HCT116 (cell line): ENCODE results near the gene MYRF.

ENCODE experiments used
- JUND ChIP-seq: IDR thresholded peaks from 2 replicates; pipeline ENCODE4 v1.6.1; 2012
- POLR2A ChIP-seq: IDR thresholded peaks from 2 replicates; pipeline ENCODE4 v1.7.0; 2011; ENCODE audit warnings: borderline replicate concordance; ENCODE audit not compliant: insufficient read depth, insufficient read length; ENCODE audit errors: extremely low read depth
- TF ChIP-seq, protein P1 (sequence below), 3 experiments: fragments of 200-600 bp in 1 of 3; sonication (generic) in 1 of 3; IDR thresholded peaks in 2 of 3; conservative IDR thresholded peaks in 1 of 3; 2 replicates each; pipeline ENCODE4 v1.5.1; 2012 to 2017; ENCODE audit warnings: low read depth in 2 of 3, low read length in 2 of 3, antibody characterized with exemption in 1 of 3, borderline replicate concordance in 1 of 3, control low read depth in 1 of 3, mild to moderate bottlenecking in 1 of 3, mixed read lengths in 1 of 3, mixed run types in 1 of 3, moderate library complexity in 1 of 3; ENCODE audit not compliant: insufficient read depth in 1 of 3

DNA sequence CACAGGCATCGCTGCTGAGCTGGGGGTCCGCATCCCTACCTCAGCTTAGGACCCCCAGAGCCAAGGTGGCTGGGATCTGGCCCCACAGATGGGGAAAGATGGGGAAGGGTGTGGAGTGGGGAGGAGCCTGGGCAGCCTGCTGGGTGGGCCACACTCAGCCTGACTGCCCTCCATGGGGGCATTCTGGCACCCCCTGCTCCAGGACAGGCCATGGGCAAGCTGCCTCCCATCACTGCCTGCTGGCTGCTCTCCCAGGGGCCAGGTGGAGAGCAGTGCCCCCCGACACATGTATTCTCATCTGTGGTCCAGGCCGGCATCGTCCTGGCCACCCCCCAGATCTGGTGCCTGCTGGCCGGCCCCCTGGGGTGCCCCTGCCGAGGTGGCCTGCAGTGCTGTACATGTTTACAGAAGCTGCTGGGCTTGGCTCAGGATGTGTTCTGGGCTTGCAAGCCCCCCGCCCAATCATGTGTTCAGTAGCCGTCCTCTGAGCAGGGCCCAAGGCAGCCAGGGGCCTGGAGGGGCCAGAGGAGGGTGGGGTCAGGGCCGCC, 7.8 kb upstream of the MYRF start:
- no peak for TF ChIP-seq POLR2A
- no peak for TF ChIP-seq JUND
- TF ChIP-seq, protein P1, sequence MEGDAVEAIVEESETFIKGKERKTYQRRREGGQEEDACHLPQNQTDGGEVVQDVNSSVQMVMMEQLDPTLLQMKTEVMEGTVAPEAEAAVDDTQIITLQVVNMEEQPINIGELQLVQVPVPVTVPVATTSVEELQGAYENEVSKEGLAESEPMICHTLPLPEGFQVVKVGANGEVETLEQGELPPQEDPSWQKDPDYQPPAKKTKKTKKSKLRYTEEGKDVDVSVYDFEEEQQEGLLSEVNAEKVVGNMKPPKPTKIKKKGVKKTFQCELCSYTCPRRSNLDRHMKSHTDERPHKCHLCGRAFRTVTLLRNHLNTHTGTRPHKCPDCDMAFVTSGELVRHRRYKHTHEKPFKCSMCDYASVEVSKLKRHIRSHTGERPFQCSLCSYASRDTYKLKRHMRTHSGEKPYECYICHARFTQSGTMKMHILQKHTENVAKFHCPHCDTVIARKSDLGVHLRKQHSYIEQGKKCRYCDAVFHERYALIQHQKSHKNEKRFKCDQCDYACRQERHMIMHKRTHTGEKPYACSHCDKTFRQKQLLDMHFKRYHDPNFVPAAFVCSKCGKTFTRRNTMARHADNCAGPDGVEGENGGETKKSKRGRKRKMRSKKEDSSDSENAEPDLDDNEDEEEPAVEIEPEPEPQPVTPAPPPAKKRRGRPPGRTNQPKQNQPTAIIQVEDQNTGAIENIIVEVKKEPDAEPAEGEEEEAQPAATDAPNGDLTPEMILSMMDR (IDR thresholded peaks at IDR 0.05 in 2 of 3, conservative IDR thresholded peaks at IDR 0.05 in 1 of 3; ENCODE audit: borderline replicate concordance in 1 of 3, insufficient read depth in 1 of 3, low read depth in 2 of 3, low read length in 2 of 3): no peak
